Common myeloid progenitor, CD34-positive (primary cell): ENCODE results near the gene IGSF6.

Experiments used
- CTCF ChIA-PET: fragments of 350-600 bp; sonication (Branson Sonifier 250); formaldehyde crosslinking; loops from one replicate; lab custom pipeline; 2021; ENCODE audit warnings: antibody characterized with exemption; lab: Charles Lee
- POLR2A ChIA-PET: fragments of 350-600 bp; sonication (Branson Sonifier 250); formaldehyde crosslinking; loops from one replicate; lab custom pipeline; 2021; ENCODE audit warnings: antibody characterized with exemption; lab: Charles Lee
- DNase-seq, 3 donors: peaks; one replicate each; pipeline versions ENCODE4 v3.0.0 to v3.0.0-alpha.2; 2013
- H3K27ac ChIP-seq, 2 experiments: 1 replicate in 1 of 2; 2 replicates in 1 of 2; pipeline ENCODE4 v1.7.0; 2013; ENCODE audit warnings: inconsistent platforms in 2 of 2, low read length in 2 of 2, mild to moderate bottlenecking in 2 of 2, low read depth in 1 of 2, moderate library complexity in 1 of 2; ENCODE audit not compliant: severe bottlenecking in 2 of 2, insufficient read depth in 1 of 2, poor library complexity in 1 of 2
- H3K27me3 ChIP-seq, 5 experiments: replicated peaks in 2 of 5; 1 replicate in 3 of 5; 2 replicates in 2 of 5; pipeline versions ENCODE4 v1.6.1 to v1.7.0; 2013; ENCODE audit warnings: low read length in 4 of 5, mild to moderate bottlenecking in 2 of 5, moderate library complexity in 2 of 5, inconsistent platforms in 1 of 5; ENCODE audit not compliant: insufficient read depth in 5 of 5, control insufficient read depth in 4 of 5
- H3K36me3 ChIP-seq, 4 experiments: 1 replicate in 2 of 4; 2 replicates in 2 of 4; pipeline versions ENCODE4 v1.6.1 to v1.7.0; 2013; ENCODE audit warnings: low read length in 3 of 4, control low read depth in 1 of 4, mild to moderate bottlenecking in 1 of 4; ENCODE audit not compliant: control insufficient read depth in 4 of 4, insufficient read depth in 4 of 4
- H3K4me1 ChIP-seq, 4 experiments: 1 replicate in 3 of 4; 2 replicates in 1 of 4; pipeline versions ENCODE4 v1.6.1 to v1.7.1; 2013; ENCODE audit warnings: low read length in 3 of 4, mild to moderate bottlenecking in 3 of 4, control low read depth in 1 of 4, inconsistent platforms in 1 of 4, moderate library complexity in 1 of 4; ENCODE audit not compliant: control insufficient read depth in 4 of 4, insufficient read depth in 4 of 4; ENCODE audit errors: control extremely low read depth in 1 of 4
- H3K4me3 ChIP-seq, 7 experiments: 1 replicate in 4 of 7; 2 replicates in 3 of 7; pipeline versions ENCODE4 v1.5.1 to v1.7.0; 2013; ENCODE audit warnings: mild to moderate bottlenecking in 7 of 7, low read length in 6 of 7, moderate library complexity in 6 of 7, inconsistent platforms in 2 of 7, low read depth in 2 of 7, control low read depth in 1 of 7; ENCODE audit not compliant: insufficient read depth in 4 of 7, control insufficient read depth in 1 of 7; ENCODE audit errors: extremely low read depth in 1 of 7
- H3K9me3 ChIP-seq, 5 experiments: 1 replicate in 4 of 5; 2 replicates in 1 of 5; pipeline versions ENCODE4 v1.6.1 to v1.7.1; 2013; ENCODE audit warnings: low read length in 4 of 5, mild to moderate bottlenecking in 2 of 5, inconsistent platforms in 1 of 5, low read depth in 1 of 5, moderate library complexity in 1 of 5; ENCODE audit not compliant: control insufficient read depth in 4 of 5, insufficient read depth in 2 of 5; ENCODE audit errors: control extremely low read depth in 1 of 5
- WGBS: methylation state at CpG from one replicate; pipeline ENCODE4 v1.1.5; 2013; ENCODE audit not compliant: insufficient coverage; 5-methylcytosine and 5-hydroxymethylcytosine counted together

Gene IGSF6

DNA sequence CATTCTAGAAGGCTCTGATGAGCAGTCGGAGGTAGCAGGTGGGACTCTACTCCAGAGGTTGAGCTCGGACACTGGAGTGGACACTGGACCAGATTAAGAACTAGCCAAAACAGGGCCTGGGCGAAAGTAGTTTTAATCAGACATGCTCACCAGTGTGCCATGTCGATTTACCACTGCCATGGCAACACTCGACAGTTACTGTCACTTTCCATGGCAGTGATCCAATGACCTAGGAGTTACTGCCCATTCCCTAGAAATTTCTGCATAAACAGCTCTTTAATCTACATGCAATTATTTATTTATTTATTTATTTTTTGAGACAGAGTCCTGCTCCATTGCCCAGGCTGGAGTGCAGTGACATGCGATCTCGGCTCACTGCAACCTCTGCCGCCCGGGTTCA, 60.2 kb downstream of the IGSF6 start:
- H3K9me3 ChIP-seq, result no peaks in the 10 kb centered on the region
- no peak overlapping the region for H3K27ac ChIP-seq
- no peaks in the 10 kb centered on the region for H3K36me3 ChIP-seq
- peaks cover 0 to 24% (median 3%) of the 10 kb centered on the region in 4 experiments for H3K4me1 ChIP-seq
- POLR2A ChIA-PET, result no interaction called here
- CTCF ChIA-PET, result interaction anchor here (0.5 to 13.7 kb wide), 8 partner anchors 8 to 115 kb away, joined by 3 to 176 read pairs (median 4); no protein-coding TSS in a partner anchor
- no peak for DNase-seq
- H3K27me3 ChIP-seq, result no peaks in the 10 kb centered on the region
- 100% methylated on average over 5 of the region's 9 CpGs for WGBS
- no peak overlapping the region for H3K4me3 ChIP-seq

GRCh38 chr16:21590796-21591195, 61.6 kb downstream of the IGSF6 start:
- ChIA-PET POLR2A (interaction anchor here (1.1 kb wide), 1 partner anchor 13 kb away, joined by 6 read pairs; no protein-coding TSS in a partner anchor), CTCF (interaction anchor here (1.2 to 13.7 kb wide), 5 partner anchors 20 to 67 kb away, joined by 3 to 176 read pairs (median 4); no protein-coding TSS in a partner anchor)
- Histone ChIP-seq H3K4me1 (peaks cover 0 to 24% (median 3%) of the 10 kb centered on the region in 4 experiments), H3K27ac (no peak overlapping the region), H3K27me3 (no peaks in the 10 kb centered on the region), H3K9me3 (no peaks in the 10 kb centered on the region), H3K4me3 (no peak overlapping the region), H3K36me3 (no peaks in the 10 kb centered on the region)
- WGBS, result no CpG with 5 or more reads among the region's 2 CpGs
- no peak for DNase-seq

DNA sequence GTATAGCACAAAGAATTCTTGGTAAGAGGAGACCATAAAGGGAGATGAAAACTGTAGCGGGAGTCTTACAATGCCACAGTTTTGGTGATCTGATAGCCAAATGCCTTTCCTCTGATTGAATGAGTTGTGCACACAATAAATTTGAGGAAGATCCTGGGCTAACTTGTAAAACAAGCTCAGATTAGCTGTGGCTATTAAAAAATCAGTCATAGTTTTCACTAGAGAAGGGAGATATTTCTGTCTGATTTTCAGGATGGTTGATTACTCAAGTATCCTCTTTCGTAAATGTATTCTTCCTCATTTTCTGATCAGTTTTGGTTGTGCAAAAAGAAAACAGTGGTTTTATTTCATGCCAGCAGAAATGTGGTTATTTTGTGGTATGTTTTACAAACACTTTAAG, 62.1 kb downstream of the IGSF6 start:
- ChIA-PET CTCF (interaction anchor here (0.9 to 13.7 kb wide), 6 partner anchors 8 to 58 kb away, joined by 3 to 176 read pairs (median 3); no protein-coding TSS in a partner anchor), POLR2A (interaction anchor here (1.1 to 1.2 kb wide), 2 partner anchors 9 to 13 kb away, joined by 3 to 6 read pairs; partner anchors contain the start of gene METTL9)
- Histone ChIP-seq H3K4me3 (no peak overlapping the region), H3K4me1 (peaks cover 0 to 24% (median 3%) of the 10 kb centered on the region in 4 experiments), H3K27ac (no peak overlapping the region), H3K36me3 (no peaks in the 10 kb centered on the region), H3K27me3 (no peaks in the 10 kb centered on the region), H3K9me3 (no peaks in the 10 kb centered on the region)
- DNase-seq, result peak; percentile 9 to 44 (median 35)
- WGBS, result 100% methylated on average over 1 of the region's 2 CpGs

- DNase-seq, result no peak
- 96% methylated on average over 3 of the region's 4 CpGs for WGBS
- Histone ChIP-seq H3K4me3 (no peak overlapping the region), H3K9me3 (no peaks in the 10 kb centered on the region), H3K4me1 (peaks cover 0 to 24% (median 3%) of the 10 kb centered on the region in 4 experiments), H3K27ac (no peak overlapping the region), H3K36me3 (no peaks in the 10 kb centered on the region), H3K27me3 (no peaks in the 10 kb centered on the region)
- ChIA-PET CTCF (interaction anchor here (0.9 to 13.7 kb wide), 6 partner anchors 9 to 59 kb away, joined by 3 to 176 read pairs (median 3); no protein-coding TSS in a partner anchor), POLR2A (interaction anchor here (1.2 kb wide), 1 partner anchor 10 kb away, joined by 3 read pairs; the partner anchor contains the start of gene METTL9)
These were observed 62.9 kb downstream of the IGSF6 start for GRCh38 chr16:21589551-21589950.
